Endodermal cell (in vitro differentiated cells): ENCODE results near the gene LRRC27. TPM values are rescaled to one million over a fixed set of nuclear protein-coding genes. Genes with fewer than 3 reads are reported as not detected.

Experiments
- DNase-seq: peaks from one replicate; pipeline ENCODE4 v3.0.0-alpha.2; 2017
- H3K27ac ChIP-seq: 2 replicates; pipeline ENCODE4 v1.5.1; 2013; ENCODE audit warnings: mild to moderate bottlenecking, low read depth, low read length, moderate library complexity
- H3K27me3 ChIP-seq: 2 replicates; pipeline ENCODE4 v1.6.1; 2013; ENCODE audit warnings: mild to moderate bottlenecking, low read length, moderate library complexity; ENCODE audit not compliant: insufficient read depth, control insufficient read depth, poor library complexity, severe bottlenecking
- H3K36me3 ChIP-seq: 2 replicates; pipeline ENCODE4 v1.7.0; 2013; ENCODE audit warnings: mild to moderate bottlenecking, low read length, moderate library complexity; ENCODE audit not compliant: control insufficient read depth, insufficient read depth
- H3K4me1 ChIP-seq: one replicate; pipeline ENCODE4 v1.7.0; 2013; ENCODE audit warnings: low read length; ENCODE audit not compliant: control insufficient read depth, insufficient read depth
- H3K4me3 ChIP-seq: 2 replicates; pipeline ENCODE4 v1.5.1; 2013; ENCODE audit warnings: mild to moderate bottlenecking, low read length, moderate library complexity
- H3K9ac ChIP-seq: 2 replicates; pipeline ENCODE4 v1.6.1; 2013; ENCODE audit warnings: mild to moderate bottlenecking, low read length, moderate library complexity; ENCODE audit not compliant: poor library complexity, severe bottlenecking; ENCODE audit errors: extremely low read depth
- H3K9me3 ChIP-seq: 2 replicates; pipeline ENCODE4 v1.6.1; 2013; ENCODE audit warnings: mild to moderate bottlenecking, low read length, moderate library complexity; ENCODE audit not compliant: control insufficient read depth
- H3K27ac Mint-ChIP-seq: 2 replicates; pipeline ENCODE4 v1.8.0; 2020; ENCODE audit warnings: mixed read lengths
- H3K27me3 Mint-ChIP-seq: 2 replicates; pipeline ENCODE4 v1.8.0; 2021; ENCODE audit warnings: mild to moderate bottlenecking, mixed read lengths; ENCODE audit not compliant: insufficient read depth
- H3K36me3 Mint-ChIP-seq: 2 replicates; pipeline ENCODE4 v1.8.0; 2020; ENCODE audit warnings: low read depth, mixed read lengths
- H3K4me1 Mint-ChIP-seq: 2 replicates; pipeline ENCODE4 v1.8.0; 2020; ENCODE audit warnings: mixed read lengths
- H3K4me3 Mint-ChIP-seq: 2 replicates; pipeline ENCODE4 v1.8.0; 2020; ENCODE audit warnings: mild to moderate bottlenecking, moderate library complexity, mixed read lengths
- H3K9me3 Mint-ChIP-seq: 2 replicates; pipeline ENCODE4 v1.8.0; 2020; ENCODE audit warnings: mild to moderate bottlenecking, mixed read lengths
- WGBS, 2 experiments: methylation state at CpG; one replicate each; pipeline versions ENCODE4 v1.1.5 to v1.1.7; 2013; ENCODE audit warnings: missing lambda C conversion rate in 2 of 2, mixed read lengths in 1 of 2; ENCODE audit not compliant: insufficient coverage in 1 of 2, insufficient read length in 1 of 2; 5-methylcytosine and 5-hydroxymethylcytosine counted together
- total RNA-seq, 2 donors: library from RNA; stranded (reverse); fragmentation: NEBNext Ultra II Directional in 1 of 2; extraction: Animal tissue kit (Norgen Biotek cat#: 25700) in 1 of 2; gene quantifications; 2 replicates in 1 of 2; 3 replicates in 1 of 2; pipeline ENCODE4 v1.2.1, GENCODE V29; 2021
- TF ChIP-seq, protein P1 (sequence below): fragments of 200-600 bp; sonication (generic); conservative IDR thresholded peaks from 2 replicates; pipeline ENCODE4 v1.5.0; 2021; ENCODE audit warnings: antibody characterized with exemption, mild to moderate bottlenecking

Gene LRRC27
- total RNA-seq, 2 donors from 2014 or later, result 10.3 to 14.6 TPM

DNA sequence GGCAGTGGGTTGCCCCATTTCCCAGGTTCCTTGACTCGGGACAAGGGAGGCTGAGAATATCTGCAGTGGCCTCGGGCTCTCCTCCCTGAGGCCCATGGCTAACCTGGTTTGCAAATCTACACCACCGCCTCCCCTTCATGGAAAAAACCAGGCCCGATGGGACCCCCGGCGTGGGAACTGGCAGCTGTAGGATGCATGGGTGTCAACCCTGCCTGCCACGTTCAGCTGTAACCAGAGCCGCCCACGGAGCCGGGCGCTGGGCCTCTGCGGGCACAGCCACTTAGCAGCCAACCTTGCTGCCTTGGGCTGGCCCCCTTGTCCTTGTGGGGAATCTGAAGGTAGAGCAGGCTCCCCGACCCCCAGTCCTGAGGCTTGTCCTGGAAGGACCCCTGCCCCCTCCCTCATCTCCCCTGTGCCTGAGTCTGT lies 66.6 kb downstream of the LRRC27 start:
- Histone ChIP-seq H3K4me3 (no peak overlapping the region), H3K9ac (no peak overlapping the region), H3K9me3 (no peaks in the 10 kb centered on the region), H3K27me3 (no peaks in the 10 kb centered on the region), H3K4me1 (peaks cover 3% of the 10 kb centered on the region), H3K36me3 (no peaks in the 10 kb centered on the region), H3K27ac (no peak overlapping the region)
- DNase-seq, result no peak
- Mint-ChIP-seq H3K27ac (no peak overlapping the region), H3K4me1 (peaks cover 6% of the 10 kb centered on the region), H3K36me3 (no peaks in the 10 kb centered on the region), H3K9me3 (no peaks in the 10 kb centered on the region), H3K4me3 (peak overlapping the region; percentile 68), H3K27me3 (peaks cover 2% of the 10 kb centered on the region)
- 91 to 92% methylated on average over 10 to 13 of the region's 13 CpGs for WGBS, 2 experiments
- TF ChIP-seq, protein P1, sequence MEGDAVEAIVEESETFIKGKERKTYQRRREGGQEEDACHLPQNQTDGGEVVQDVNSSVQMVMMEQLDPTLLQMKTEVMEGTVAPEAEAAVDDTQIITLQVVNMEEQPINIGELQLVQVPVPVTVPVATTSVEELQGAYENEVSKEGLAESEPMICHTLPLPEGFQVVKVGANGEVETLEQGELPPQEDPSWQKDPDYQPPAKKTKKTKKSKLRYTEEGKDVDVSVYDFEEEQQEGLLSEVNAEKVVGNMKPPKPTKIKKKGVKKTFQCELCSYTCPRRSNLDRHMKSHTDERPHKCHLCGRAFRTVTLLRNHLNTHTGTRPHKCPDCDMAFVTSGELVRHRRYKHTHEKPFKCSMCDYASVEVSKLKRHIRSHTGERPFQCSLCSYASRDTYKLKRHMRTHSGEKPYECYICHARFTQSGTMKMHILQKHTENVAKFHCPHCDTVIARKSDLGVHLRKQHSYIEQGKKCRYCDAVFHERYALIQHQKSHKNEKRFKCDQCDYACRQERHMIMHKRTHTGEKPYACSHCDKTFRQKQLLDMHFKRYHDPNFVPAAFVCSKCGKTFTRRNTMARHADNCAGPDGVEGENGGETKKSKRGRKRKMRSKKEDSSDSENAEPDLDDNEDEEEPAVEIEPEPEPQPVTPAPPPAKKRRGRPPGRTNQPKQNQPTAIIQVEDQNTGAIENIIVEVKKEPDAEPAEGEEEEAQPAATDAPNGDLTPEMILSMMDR, result no peak

DNA sequence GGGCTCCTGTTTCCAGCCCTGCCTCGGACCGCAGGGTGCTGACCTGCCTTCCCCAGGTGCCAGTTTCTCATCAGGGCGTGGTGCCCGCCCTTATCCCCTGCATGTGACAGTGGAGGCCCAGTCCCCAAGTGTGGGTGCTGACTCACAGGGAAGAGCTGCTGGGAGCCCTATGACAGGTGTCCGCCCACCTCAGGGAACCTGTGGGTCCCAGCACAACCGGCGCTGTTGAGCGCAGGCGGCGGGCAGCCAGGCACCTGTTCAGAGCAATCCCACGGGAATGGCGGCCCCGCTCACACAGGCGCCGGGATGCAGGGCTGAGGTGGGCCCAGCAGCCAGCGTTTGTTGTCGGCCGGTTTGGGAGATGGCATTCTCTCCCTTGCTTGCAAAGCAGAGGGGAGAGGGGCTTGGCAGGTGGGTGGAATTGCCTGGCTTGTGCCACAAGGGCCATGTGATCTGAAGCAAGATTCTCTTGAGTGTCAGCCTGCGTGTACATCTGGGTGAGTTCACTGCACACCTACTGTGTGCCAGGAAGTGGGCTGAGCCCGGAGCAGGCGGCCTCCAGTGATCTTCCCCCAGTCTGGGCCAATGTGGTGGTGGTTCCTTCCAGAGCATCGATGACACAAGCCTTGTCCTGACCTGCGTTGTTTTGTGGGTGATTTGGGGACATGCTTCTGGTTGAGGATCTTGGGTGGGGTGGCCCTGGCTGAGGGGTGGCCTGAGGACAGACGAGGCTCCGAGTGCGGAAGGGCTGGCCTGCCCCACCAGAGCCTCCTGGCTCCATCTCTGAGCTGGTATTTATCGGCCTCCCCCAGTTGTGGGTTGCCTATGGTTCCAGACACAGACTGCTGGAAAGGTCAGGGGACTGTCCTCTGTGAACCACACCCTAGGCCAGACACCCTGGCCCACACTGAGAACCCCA lies 67.4 kb downstream of the LRRC27 start:
- Mint-ChIP-seq H3K27ac (no peak overlapping the region), H3K27me3 (peaks cover 2% of the 10 kb centered on the region), H3K36me3 (no peaks in the 10 kb centered on the region), H3K4me3 (no peak overlapping the region), H3K4me1 (peaks cover 6% of the 10 kb centered on the region), H3K9me3 (no peaks in the 10 kb centered on the region)
- TF ChIP-seq, protein P1, result no peak
- H3K4me1 ChIP-seq, result peaks cover 3% of the 10 kb centered on the region
- no peak overlapping the region for H3K4me3 ChIP-seq
- H3K9me3 ChIP-seq, result no peaks in the 10 kb centered on the region
- WGBS, 2 experiments, result 90% methylated on average over 21 to 27 of the region's 27 CpGs
- H3K9ac ChIP-seq, result no peak overlapping the region
- no peaks in the 10 kb centered on the region for H3K36me3 ChIP-seq
- H3K27me3 ChIP-seq, result no peaks in the 10 kb centered on the region
- no peak overlapping the region for H3K27ac ChIP-seq
- no peak for DNase-seq

DNA sequence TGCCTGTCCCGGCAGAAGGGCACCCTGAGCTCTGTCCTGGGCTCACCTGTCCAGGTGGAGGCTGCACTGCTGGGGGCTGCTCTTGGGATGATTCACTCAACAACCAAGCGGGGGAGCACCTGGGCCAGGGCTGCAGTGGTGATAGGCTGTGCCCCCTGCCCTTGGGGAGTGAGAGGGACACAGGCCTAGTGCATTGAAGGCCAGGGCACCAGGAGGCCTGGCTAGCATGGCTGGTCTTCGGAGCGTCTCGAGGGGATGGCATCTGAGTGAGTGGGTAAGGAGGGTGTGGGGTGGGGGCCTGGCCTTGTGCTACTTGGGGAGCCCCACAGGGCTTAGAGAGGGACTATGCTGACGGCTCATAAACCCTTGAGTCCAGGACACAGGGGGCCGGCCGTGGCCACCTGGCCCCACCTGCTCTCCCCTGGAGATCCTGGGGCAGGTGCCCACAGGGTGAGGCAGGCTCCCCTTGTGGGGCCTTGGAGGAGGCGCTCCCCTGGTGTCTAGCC lies 68.1 kb downstream of the LRRC27 start:
- H3K9me3 ChIP-seq, result no peaks in the 10 kb centered on the region
- H3K9ac ChIP-seq, result no peak overlapping the region
- H3K4me3 ChIP-seq, result no peak overlapping the region
- no peak for DNase-seq
- Mint-ChIP-seq H3K36me3 (no peaks in the 10 kb centered on the region), H3K4me3 (no peak overlapping the region), H3K27me3 (peaks cover 2% of the 10 kb centered on the region), H3K27ac (no peak overlapping the region), H3K4me1 (peaks cover 6% of the 10 kb centered on the region), H3K9me3 (no peaks in the 10 kb centered on the region)
- H3K4me1 ChIP-seq, result peaks cover 3% of the 10 kb centered on the region
- WGBS, 2 experiments, result 91 to 94% methylated on average over 3 to 9 of the region's 9 CpGs
- H3K27ac ChIP-seq, result no peak overlapping the region
- TF ChIP-seq, protein P1, result peak; percentile 33
- H3K36me3 ChIP-seq, result no peaks in the 10 kb centered on the region
- H3K27me3 ChIP-seq, result no peaks in the 10 kb centered on the region
